Activated gamma-delta T cell (primary cell): ENCODE results near the gene CHEK1.
A peak's percentile ranks its signal among the peaks of the same experiment; 100 is the strongest.
"Not testable (repeated sequence)": the region's sequence is repeated elsewhere in the genome, so short reads cannot be mapped to it uniquely, and the experiment has no call there.

Experiments used
- DNase-seq: peaks from one replicate; lab custom pipeline; 2025; lab: John Stamatoyannopoulos, UW
- total RNA-seq, 2 donors: gene quantifications; one replicate each; lab custom pipeline; 2026; lab: John Stamatoyannopoulos, UW

The CHEK1 gene
- total RNA-seq, result 4.5 to 7.7 reads per million in 2 donors

DNA sequence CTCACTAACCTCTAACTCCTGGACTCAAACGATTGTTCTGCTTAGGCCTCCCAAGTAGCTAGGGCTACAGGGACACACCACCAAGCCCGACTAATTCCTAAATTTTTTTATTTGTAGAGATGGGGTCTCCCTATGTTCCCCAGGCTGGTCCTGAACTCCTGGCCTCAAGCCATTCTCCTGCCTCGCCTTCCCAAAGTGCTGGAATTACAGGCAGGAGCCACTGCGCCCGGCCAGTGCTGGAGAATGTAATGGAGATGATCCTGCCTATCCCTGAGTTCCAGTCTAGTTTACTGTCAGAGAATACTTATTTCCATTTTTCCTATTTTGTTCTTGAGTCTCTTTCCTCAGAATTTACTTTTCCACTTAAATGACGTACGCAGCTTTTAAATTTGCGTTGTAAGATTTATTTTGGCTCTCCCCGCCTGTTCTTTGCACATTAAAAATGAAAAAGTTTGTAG lies at the start of gene CHEK1:
Gene CHEK1 (plus strand): TSS at position 408 of the 458 bp plus-strand sequence. CDS start 1,606 bp downstream, outside the sequence.
- DNase-seq, result no peak

DNA sequence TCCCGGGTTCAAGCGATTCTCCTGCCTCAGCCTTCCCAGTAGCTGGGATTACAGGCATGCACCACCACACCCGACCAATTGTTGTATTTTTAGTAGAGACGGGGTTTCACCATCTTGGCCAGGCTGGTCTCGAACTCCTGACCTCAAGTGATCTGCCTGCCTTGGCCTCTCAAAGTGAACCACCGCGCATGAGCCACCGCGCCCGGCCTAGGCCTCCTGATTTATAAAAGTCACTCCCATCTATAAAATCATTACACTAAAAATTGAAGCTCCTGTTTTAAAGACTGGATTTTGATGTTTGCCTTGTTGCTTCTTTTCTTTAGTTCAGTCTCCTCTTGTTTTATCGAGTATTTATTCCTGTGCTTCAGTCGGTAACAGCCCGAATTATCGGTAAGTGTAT lies 47.8 kb upstream of the CHEK1 start:
- DNase-seq, result not testable (repeated sequence)

DNA sequence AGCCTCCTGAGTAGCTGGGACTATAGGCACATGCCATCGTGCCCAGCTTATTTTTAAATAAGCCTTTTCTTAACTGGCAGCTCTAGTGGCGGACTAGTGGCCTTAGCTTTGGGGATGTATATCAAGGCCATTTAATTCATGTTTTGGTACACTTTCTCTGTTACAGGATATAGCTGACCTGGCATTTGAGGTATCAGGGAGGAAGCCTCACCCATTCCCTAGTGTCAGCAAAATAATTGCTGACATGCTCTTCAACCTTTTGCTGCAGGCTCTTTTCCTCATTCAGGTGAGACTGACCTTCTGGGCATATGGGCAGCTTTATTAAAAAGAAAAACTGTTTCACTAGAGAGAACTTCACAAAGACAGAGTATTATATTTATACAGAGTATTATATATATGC lies 46.2 kb upstream of the CHEK1 start:
- DNase-seq, result no peak

DNA sequence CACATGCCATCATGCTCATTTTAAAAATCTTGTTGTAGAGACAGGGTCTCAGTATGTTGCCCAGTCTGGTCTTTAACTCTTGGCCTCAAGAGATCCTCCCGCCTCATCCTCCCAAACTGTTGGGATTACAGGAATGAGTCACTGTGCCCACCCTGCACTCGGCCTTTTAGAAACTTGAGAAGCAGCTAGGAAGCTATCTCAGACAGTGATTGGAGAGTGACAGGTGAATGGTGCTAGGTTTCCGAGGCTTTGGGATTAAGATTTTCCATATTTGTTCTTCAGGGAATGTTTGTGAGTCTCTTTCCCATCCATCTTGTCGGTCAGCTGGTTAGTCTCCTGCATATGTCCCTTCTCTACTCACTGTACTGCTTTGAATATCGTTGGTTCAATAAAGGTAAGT lies 45.2 kb upstream of the CHEK1 start:
- DNase-seq, result no peak

DNA sequence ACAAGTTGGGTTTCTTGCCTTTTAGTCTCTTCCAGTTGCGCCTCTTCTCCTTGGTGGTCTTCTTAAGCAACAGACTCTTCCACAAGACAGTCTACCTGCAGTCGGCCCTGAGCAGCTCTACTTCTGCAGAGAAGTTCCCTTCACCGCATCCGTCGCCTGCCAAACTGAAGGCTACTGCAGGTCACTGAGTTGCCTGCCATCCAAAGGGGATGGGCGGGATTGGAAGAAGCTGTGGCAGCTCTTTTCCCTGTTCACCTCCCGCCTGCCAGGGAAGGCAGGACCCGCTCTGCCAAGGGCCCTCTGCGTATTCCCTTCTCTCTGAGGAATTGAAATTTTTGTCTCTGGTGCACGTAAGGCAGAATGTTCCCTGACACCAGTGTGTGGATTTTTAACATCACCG lies 41.5 kb upstream of the CHEK1 start:
- no peak for DNase-seq

DNA sequence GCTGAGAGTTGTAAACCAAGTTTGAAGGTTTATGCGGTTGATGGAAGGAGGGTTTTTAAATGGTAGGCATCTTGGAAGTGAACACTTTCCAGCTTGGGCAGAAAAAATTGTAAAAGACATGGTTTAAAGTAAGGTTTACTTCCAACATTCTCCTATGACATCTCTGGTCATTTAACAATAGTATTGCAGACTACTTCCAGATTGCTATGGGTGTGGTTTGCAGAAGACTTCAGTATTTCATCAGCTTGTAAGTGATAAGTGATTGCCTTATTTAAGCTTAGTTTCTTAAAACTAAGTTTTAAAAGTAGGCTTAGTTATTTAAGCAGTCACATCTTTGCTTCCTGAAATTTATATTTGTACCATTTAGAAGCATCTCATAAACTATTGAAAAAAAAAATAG lies 39.5 kb upstream of the CHEK1 start:
- no peak for DNase-seq

DNA sequence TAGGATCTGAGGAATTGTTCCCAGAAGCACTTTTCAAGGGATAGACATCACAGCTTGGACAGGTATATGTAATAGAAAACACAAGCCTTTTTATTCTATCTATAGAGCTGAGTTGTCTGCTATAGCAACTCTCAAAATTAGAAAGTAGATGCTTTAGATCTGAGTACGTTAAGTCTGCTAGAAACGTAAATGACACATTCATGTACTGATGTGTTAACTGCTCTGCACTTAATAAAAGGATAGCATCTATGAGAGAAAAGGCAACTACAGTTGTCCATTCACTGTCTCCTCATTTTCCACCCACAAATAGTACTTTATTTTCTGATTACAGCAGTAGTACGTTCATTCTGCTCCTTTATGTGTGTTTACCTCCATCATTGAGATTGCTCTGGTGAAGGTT lies 38.3 kb upstream of the CHEK1 start:
- no peak for DNase-seq

DNA sequence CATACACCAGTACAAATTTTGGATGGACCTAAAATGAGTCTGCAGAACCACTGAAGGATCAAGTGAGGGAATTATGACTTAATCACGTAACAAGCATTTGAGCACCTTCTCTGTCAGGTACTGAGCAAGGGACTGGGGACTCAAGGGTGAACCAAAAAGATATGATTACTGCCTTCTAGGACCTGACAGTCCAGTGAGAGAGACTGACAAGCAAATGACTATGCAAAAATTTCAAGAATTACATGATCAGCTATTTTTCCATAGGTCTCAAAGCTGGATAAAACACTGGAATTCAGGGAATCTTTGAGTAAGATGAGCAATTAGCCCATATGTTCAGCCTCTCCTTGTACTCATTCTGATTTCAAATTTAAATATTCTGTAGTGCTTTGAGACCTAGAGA lies 37.5 kb upstream of the CHEK1 start:
- DNase-seq, result no peak

DNA sequence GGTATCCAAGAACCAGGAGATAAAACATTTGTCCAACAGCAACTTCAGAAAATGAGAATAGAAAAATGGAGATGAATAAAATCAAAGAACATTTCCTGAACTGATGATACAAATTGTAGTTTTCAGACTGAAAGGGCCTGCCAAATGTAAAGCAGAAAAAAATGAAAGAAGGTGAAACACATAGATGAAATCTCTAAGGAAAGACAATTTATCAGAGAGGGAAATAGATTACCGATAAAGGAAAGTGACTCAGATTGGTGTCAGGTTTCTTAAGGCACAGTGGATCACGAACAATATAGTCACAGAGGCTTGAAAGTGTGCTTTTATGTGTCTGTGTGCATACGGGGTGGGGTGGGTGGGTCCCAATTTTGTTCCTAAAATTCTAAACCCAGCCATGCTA lies 36.5 kb upstream of the CHEK1 start:
- no peak for DNase-seq

DNA sequence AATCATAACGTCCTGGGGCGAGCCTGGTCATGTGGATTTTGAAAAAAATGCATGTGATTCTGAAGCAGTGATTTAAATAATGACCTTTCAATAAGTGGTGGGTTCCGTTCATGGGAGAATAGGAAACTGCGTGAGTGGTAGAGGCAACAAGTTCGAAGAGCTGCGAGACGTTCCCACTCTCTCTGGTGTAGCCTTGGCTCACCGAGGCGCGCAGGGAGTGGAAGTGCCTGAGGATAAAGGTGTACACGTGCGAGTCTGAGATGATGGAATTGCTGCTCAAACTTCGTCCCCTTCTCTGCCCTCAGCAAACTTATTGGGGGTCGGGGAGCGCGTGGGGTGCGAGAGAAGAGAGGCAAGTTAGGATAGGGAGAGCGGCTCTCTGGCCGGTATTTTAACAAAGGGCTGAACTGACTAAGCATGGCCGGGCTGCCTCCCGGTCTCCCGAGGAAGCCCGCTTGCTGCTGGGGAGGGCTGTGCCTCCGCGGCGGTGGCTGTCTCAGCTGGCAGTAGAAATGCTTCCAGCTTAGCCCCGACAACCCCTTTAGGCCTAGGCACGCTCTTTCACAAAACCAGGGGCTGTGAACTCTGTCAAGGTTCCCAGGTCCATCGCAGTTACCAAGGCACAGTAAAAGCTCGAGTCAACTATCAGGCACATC lies 33.2 kb upstream of the CHEK1 start:
- DNase-seq, result peak; percentile 13

DNA sequence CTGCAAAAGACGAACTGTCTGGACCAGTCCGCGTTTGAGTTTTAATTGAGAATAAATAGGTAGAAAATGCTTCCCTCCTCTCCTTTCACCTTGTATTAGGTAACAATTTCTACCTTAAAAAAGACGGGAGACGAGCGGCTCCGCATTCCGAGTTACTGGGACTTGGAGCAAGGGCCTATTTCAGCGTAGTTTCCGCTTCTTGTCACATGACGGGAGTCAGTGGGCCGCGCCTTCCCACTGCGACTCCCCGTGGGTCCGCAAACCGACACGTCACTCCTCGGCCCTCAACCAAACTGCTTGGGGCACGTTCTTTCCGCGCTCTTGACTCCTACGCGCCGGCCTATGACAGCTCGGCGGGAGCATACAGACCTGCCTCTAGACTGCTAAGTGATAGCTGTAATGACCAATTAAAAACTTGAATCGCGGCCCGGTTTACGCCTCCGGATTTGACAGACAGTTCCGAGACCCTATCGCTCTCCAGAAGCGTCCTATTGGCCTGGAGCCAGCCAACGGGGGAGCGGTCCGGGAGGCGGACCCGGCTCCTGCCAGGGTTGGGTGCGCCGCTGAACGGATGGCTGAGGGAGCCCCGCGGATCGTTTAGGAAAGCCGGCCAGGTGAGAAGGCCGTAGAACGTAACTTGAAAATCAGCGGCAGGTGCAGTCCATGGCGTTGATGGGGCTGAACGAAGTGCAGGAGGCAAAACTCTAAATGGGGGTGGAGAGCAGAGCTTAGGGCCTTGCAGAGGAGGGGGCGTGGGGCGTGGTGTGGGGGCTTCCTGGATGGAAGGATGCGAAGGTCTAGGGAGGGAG lies 32.5 kb upstream of the CHEK1 start, which contains the start of gene STT3A:
Gene STT3A (plus strand): TSS at position 548 of the 809 bp plus-strand sequence. CDS start 3,064 bp downstream, outside the sequence.
- peak; percentile 88 for DNase-seq

DNA sequence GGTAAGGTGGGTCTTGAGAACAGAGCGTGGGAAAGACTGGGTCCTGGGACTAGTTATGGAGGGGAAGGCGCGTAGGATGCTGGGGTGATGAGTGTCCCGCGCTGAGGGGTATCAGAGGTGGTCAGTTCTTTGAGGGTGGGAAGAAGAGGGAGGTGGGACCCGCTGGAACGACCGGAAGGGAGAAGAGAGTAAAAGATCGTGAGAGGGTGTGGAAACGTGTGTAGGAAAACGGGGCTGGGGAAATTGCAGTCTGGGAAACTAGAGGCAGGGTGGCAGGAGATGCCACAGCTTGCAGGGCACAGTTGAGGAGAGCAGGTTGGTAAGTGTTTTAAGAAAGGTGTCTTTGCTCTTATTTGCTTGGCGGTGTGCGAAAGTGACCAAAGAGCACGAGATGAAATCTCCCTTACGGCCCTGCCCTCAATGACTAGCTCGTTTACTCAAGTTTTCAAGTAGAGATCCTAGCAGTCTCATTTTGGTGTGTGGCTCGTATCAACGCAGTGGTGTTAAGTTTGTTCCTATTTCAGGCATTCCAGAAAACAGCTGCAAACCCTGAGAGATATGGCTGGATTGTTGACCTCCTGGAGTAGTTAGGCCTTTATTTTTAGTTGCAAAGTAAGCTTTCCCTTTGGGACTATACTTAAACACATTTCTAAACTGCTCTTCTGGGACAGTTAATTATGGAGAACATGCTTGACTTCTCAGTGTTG lies 31.7 kb upstream of the CHEK1 start:
- DNase-seq, result no peak

DNA sequence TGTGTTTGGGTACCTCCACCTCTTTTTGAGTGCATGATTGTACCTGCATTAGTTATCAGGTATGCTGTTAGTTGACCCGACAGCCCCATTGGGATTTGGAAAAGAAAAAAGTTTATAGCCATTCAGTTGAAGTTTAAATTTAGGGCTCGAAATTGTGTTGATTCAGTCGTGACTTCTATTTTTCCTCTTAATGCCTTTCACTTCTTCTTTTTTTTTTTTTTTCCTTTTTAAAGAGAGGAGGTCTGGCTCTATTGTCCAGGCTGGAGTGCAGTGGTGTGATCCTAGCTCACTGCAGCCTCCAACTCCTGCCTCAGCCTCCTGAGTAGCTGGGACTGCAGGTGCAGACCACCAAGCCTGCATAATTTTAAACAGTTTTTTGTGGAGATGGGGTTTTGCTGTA lies 30.0 kb upstream of the CHEK1 start:
- no peak for DNase-seq

DNA sequence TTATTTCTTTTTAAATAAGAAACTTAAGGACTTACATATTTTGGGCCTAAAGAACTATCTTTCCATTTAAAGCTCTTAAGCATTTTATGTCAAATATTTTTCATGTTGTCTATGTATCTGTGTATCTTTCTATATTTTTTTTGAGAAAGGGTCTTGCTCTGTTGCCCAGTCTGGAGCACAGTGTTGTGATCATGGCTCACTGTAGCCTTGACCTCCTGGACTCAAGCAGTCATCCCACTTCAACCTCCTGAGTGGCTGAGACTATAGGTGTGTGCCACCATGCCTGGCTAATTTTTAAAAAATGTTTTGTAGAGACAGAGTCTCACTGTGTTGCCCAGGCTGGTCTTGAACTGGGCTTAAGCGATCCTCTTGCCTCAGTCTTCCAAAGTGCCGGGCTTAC lies 24.3 kb upstream of the CHEK1 start:
- DNase-seq, result no peak

DNA sequence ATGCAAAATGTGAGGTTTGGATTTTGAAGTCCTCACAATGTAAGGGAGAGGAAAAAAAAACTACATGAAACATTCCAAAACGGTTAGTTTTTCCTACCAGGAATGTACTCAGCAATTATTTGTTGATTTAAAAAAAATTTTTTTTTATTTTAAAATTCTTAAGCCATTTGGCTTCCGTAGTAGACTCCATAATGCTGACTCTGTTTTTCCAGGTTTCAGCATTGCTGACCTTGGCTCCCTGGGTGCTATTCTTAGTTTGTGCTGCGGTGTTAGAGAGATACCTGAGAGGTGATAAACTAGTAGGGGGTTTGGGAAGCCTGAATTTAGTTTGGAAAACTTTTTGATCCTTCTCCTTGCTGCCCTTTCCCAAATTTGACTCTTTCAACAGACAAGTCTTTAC lies 21.8 kb upstream of the CHEK1 start:
- DNase-seq, result no peak

DNA sequence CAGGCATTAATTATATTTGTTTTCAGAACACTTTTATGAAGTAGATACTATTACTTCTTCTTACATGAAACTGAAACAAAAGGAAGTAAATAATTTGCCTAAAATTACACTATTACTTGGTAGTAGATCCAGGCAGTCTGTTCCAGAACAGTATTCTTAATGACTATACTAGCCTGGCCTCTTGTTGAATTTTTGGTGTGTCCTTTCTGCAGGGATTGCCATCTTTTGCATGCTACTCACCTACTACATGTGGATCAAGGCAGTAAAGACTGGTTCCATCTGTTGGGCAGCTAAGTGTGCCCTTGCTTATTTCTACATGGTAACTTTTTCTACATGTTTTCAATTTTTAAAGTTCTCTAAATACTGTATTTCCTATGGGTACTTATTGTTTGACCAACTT lies 19.5 kb upstream of the CHEK1 start:
- DNase-seq, result no peak

DNA sequence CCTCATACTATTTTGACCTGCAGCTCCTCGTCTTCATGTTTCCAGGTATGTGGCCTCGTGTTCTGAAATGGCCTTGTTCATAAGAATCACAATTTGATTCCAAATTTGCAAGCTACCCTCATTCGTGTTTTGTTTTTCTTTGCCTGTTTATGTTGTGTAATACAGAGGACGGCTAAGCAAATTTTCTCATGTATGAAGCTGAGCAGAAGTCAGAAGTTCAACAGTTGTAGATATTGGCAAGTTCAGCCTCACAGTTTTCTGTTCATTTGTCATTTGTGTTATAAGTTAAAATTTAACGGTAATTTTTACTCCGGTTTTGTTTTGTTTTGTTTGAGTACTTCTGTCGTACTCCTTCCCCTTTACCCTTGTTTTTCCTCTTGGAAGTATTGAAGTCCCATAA lies 15.4 kb upstream of the CHEK1 start:
- DNase-seq, result no peak

DNA sequence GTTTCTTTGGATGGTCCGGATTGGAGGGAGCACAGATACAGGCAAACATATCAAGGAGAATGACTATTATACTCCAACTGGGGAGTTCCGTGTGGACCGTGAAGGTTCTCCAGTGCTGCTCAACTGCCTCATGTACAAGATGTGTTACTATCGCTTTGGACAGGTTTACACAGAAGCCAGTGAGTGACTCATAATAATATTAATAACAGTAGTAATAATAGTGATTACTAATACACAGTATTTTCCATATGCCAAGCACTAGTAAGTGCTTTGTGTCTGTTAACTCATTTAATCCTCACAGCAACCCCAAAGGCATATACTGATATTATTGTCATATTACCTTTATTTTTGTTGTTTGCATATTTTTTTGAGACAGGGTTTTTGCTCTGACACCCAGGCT lies 6.6 kb upstream of the CHEK1 start:
- no peak for DNase-seq

DNA sequence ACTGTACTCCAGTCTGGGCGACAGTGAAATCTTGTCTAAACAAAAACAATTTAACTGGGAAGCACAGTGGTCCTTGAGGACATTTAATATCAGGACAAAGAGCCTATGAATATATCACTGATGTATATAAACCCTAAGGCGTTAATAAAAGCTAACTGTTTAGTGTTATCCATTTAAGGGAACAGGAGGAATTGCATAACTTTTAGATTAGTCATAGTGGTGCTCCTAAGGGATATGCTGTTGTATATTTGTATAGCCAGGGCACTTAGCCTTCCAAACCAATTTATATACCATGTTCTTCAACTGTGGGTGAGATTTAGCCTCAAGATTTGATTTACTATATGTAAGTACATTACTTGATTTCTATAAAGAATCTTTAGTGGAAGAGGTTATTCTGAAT lies 3.0 kb upstream of the CHEK1 start:
- DNase-seq, result no peak

DNA sequence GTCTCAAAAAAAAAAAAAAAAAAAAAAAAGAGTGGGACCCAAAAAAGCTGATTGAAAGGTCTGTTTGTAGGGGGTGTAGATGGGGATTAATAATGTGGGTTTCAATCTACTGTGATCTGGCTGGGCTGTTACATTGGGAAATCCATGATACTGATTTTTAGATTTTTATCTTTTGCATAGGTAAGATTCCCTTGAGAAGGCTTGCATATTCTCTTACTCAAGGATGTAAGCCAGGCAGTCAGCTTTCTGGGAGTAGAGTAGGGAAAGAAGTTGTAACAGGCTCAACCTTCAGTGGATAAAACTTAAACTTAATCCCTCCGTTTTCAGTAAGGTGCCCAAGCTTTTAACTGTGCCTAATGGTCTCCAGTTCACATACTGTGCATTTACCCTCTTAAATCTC lies 1.9 kb upstream of the CHEK1 start:
- DNase-seq, result no peak

DNA sequence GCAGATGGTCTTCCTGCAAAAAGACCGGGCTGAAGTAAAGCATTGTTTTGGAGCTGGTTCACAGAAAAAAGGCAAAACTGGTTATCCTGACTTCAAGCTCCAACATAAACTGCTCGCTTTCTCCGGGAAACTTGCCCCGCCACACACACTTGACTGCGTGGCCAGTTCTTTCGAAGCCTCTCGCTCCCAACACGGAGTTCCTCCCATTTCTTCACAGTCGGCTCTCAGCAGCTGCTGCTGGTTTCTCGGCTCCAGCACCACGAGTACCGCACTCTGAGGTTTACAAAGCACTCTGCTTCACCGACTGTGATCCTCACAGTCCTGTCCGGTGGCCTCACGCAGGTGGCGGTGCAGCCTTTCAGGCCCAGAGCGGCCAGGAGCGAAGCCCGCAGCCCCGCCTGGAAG lies 264 bp downstream of the CHEK1 start:
- DNase-seq, result no peak

DNA sequence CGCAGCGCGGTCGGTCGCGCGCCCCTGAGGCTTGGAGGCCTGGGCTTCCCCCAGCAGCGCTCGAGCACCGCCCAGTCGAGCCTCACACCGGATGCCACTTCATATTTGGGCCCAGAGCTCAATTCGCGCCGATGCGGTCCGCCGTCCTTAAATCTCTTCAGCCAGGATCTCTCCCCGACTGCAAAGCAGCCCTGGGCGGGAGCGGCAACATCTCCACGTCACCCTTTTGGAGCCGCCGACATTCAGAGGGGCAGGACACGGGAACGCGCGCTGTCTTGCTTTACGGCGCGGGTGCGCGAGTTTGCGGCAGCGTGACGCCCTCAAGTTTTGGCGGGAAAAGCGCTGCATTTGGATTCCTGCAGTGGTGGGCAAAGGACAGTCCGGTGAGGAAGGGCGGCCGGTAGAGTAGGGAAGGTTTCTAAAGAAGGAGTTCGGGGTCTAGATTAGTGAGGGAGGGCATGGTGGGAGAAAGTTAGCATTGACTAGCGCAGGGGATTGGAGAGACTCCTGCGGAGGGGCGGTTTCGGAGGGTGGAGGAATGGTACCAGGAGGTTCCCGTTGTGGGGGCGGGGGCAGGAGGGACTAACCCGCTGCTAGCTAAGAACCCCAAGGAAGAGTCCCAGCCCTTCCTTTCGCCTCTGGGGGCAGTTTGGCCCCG lies 796 bp downstream of the CHEK1 start:
- peak; percentile 72 for DNase-seq
